ENCODE results near the gene AQP5.

The AQP5 gene

DNA sequence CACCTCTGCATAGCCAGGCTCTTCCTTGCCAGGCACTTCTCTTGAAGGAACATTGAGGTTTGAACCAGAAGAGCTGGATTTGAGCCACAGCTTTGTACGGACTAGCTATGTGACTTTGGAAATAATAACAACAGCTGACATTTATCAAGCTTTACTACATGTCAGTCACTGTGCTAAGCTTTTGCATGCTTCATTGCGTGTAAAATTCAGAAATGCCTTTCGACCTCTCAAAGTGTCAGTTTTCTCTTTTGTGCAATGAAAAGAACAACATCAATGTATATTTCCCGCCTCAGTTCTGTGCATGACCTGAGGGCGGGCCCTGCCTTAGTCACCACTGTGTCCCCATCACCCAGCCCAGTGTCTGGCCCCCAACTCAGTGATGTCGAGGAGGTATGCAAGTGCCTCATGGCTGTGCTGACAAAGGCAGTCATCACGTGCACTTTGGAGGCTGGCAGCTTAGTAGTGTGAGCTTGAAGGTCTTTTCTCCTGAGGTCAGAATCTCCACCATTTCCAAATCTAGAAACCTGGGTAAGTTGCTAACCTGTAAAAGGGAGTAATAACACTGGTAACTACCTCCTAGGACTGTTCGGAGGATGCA, 29.0 kb upstream of the AQP5 start:
- DNase-seq (ENCODE audit: low read depth) = no peak

GRCh38 chr12:49933796-49934195, 27.9 kb upstream of the AQP5 start:
- DNase-seq (ENCODE audit: low read depth) = no peak

- DNase-seq (ENCODE audit: low read depth) = no peak
Measured at GRCh38 chr12:49934505-49934904, 27.2 kb upstream of the AQP5 start.

DNA sequence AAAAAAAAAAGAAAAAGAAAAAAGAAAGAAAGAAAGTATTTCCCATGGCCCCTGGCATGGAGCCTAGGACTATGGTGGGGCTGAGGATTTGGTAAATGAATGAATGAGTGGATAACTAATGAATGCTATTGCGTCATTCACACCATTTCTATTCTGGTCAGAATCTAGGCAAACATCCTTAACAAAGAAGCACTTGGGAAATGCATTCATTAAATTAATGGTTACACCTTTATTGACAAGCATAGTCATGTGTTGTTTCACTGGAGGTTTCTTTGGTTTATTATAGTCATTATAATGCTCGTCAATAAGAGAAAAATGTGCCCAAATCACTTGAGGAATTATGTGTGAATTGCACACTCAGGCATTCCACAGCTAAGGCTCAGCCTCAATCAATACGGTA, 24.7 kb upstream of the AQP5 start:
- DNase-seq (ENCODE audit: low read depth) = no peak

DNA sequence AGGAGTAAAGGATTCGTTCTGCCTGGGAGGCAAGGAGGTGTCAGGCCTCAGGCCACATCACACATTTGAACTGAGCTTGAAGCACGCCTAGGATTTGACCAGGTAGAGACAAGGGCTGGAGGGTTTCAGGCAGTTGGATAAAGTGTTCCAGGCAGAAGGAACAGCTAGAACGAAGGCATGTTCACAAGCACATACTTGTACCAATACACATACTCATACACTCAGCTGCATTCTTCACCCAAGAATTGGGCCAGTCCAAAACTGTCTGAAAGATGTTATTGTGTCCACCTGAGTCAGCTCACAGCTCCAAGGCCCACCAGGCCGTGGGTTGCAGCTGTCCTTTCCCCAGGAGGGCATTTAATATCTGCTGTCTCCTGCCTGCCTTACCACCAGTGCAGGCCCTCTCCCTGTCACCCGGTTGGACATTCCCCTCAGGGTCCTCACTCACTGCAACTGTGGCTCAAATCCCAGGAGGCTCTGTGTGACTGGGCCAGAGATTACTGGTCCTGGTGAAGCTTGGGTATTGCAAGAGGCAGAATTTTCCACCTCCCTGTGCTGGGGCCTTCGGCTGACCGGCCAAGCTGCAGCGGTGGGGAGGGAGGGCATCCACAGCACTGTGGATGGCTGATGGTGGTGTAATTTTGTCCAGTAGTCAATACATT, 23.9 kb upstream of the AQP5 start:
- DNase-seq (ENCODE audit: low read depth) = no peak

DNA sequence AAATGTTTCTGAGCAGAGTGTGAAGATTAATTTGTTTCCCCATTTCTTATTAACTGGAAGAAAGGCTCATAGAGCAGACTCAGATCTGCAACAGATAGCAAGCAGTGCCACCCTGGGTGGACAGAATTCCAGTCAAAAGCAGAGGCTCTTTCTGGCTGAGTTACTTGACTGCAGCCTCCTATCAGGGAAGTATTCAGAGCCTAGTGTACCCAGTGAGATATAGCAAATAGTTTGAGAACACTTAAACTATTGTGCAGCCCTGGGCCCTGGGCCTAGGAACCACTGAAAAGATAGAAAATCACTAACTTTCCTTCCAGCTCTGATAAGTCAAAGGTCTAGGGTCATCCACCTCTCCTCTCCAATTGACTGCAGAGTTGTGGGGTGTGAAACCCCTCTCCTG, 22.4 kb upstream of the AQP5 start:
- no peak for DNase-seq (ENCODE audit: low read depth)

- no peak for DNase-seq (ENCODE audit: low read depth)
Measured at GRCh38 chr12:49939707-49940106, 22.0 kb upstream of the AQP5 start.

DNA sequence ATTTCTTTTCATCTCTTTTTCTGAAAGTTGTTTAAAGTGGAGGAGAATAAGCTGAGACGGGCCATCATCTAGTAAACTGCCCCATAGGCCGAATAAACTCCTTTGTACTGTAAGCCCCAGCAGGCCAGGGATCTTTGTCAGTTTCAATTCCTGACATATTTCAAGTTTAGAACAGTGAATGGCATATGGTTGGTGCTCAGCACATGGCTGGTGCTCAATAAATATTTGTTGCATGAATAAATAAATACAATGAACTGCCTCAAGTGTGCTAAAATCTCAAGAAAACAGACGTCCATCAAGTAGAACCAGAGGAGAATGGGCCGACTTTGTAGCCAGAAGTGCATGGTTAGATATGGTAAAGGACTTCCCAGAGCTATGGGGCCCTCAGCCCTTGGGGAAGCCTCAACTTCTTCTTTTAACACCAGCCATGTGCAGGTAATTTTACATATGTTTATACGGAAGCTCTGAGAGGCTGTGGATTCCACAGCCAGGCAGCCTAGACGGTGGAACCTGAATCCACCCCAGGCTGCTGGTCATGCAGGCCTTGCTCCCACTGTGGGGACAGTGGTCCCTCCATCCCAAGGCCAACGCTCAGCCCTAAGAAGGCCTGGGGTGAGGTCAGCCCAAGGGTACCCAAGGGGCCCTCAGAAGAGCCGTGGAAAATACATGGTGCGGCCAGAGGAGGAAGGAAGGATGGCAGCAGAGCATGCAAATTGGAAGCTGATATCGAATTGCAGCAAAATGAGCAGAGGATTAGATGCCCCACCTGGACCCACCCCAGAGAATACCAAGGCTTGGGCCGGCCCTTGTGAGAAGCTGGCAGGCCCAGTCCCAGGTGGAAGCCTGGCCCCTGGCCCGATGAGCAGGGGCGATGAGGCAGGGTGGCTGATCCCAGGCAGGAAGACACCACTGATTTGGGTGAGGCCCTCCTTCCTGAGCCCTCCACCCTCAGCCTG, 19.8 kb upstream of the AQP5 start:
- DNase-seq (ENCODE audit: low read depth) = no peak

- DNase-seq (ENCODE audit: low read depth) = no peak
Measured at GRCh38 chr12:49942512-49942893, 19.2 kb upstream of the AQP5 start.

- DNase-seq (ENCODE audit: low read depth) = no peak
Measured at GRCh38 chr12:49942921-49943624, 18.6 kb upstream of the AQP5 start.

GRCh38 chr12:49943625-49943960, 18.1 kb upstream of the AQP5 start:
- no peak for DNase-seq (ENCODE audit: low read depth)

- DNase-seq (ENCODE audit: low read depth) = no peak
Measured at GRCh38 chr12:49944046-49944445, 17.6 kb upstream of the AQP5 start.

DNA sequence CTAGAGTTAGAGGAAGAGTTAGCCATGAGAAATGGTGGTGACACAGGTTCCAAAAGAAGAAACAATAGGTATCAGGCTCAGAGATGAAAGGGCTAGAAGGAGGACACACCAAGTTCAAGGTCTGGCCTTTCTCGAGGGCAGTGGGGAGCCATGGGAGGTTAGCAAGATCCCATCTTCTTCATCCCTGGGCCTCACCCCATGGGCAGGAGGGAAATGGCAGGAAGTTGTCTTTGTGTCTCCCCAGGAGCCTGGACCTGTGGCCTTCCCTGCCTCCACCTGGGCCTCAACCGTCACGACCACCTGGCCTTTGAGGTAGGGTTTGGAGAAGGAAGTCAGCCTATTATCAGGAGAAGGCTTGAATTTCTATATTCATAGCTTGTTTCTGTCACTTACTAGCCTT, 17.0 kb upstream of the AQP5 start:
- no peak for DNase-seq (ENCODE audit: low read depth)

DNA sequence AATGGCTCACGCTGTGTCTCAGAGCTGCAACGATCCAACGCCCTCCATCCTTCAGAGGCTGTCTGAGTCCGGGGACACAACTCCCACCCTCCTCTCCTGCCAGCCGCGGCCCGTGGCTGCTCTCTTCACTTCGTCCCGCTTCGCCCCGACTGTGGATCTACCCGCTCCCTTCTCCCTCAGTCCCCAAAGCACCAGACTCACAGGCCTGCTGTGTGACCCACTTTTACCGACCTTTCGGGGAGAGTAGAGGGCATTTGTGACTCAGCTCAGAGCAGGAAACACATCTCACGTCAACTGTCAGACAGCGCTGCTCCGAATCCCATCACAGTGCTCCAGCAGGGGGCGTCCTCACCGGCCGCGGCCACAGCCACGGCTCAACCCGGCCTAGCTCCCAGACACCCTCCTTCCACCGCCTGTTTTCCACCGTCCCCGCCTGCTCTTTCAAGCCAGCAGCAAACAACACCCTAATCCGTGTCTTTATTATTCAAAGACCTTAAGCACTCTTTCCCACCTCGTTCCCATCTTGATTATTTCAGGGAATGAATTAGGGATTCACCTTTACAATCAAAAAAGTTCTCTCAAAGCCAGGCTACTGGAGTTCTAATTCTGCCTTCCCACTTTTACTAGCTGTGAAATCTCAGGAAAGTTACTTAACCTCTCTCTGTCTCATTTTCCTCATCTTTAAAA, 16.1 kb upstream of the AQP5 start:
- peak; percentile 44 for DNase-seq (ENCODE audit: low read depth)

- no peak for DNase-seq (ENCODE audit: low read depth)
Measured at GRCh38 chr12:49946086-49946485, 15.6 kb upstream of the AQP5 start.

DNA sequence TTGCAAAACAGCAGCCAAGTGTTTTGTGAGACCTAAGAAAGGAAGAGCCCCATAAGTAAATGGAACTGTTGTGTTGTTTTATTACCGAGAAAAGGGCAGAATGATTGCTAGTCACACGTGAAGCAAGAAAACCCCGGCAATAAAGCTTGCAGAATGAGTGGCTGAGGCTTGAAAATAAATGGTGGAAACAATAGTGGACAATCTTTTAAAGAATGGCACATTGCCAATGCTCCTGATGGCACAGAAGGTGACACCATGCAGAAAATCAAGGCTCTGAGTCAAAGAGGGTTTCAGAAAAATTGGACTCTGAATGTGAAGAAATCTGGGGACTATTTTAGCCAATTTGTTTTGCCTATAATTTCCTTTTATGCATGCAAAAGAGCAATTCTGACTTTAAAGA, 15.2 kb upstream of the AQP5 start:
- no peak for DNase-seq (ENCODE audit: low read depth)

GRCh38 chr12:49947593-49948226, 14.0 kb upstream of the AQP5 start:
- no peak for DNase-seq (ENCODE audit: low read depth)

DNA sequence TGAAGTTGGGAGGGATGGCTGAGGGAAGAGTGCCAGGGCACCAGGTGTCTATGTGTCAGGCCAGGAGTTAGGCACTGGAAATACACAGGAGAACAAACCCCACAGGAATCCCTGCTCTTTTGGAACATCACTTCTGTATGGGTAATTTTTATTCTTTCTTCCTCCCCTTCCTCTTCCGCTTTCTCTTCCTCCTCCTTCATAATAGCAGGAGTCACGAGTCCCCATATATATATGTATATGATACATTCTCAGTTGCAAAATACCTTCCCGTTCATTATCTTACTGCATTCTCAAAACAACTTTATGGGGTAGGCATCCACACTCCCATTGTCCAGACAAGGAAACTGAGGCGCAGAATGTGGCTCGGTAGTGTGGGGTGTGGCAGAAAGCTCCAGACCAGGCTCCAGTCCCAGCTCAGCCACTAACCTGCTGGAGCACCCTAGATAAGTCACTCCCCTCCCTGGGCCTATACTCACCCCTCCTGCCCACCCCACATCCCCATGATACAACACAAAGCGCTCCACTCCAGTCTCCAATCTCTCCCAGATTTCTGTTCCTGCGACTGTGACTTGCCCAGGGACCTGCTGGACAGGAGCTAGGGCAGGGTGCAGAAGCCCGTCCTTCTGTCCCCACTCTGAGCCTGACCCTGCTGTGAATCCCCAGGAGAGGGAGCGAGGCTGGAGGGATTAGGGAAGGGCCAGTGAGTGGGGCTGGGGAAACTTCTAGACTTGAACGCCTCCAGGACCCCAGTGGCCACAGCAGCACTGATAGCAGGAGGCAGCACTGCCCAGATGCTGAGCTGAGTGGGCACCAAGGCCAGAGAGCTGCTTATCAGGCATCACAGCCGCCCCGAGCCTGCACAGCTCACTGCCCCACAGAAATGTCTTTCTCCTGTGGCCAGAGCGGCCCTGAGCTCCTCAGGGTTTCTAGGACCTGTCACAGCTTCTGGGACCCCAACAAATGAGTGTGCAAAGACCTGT, 12.5 kb upstream of the AQP5 start:
- DNase-seq (ENCODE audit: low read depth) = no peak

- no peak for DNase-seq (ENCODE audit: low read depth)
Measured at GRCh38 chr12:49949866-49950265, 11.8 kb upstream of the AQP5 start.

All from GM04504 (cell line).